ENCODE measurements around the gene XIRP1.
A peak's percentile ranks its signal among the peaks of the same experiment; 100 is the strongest.
"Not testable (repeated sequence)": the region's sequence is repeated elsewhere in the genome, so short reads cannot be mapped to it uniquely, and the experiment has no call there.

Gene XIRP1

DNA sequence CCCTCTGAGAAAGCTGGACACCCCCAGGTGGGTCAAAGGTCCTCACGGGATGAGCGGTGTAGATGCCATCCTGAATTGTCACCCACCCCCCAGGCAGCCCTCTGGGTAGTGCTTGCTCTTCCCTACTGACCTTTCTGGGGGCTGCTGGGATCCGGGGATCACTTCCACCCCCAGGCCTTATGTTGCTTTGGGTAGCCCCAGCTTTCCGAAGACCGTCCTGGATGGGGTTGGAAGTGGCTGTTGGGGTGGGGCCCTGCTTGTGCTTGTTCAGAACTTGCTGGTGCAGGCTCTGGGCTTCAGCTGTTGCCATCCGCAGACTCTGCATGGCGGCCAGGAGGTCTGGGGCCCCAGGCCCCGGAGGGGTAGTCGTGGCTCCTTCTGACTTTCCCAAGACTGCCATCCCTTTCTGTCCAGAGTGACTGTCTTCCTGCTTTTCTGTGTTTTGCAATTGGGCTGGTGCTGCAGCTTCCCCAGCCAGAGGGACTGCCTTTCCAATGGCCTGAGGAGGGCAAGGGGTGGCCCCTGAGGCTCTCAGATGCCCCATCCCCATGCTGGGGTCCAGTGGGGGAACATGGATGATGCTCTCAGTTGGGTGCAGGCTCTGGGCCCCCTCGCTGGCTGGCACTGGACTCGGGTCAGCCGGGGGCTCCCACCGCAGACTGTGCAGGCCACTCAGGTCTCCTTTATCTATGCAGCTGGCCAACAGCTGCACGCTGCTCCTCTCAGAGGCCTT is 6.3 kb downstream of the XIRP1 start:
- no peak for DNase-seq

GRCh38 chr3:39185326-39185958 is 7.0 kb downstream of the XIRP1 start:
- no peak for DNase-seq

GRCh38 chr3:39184968-39185285 is 7.5 kb downstream of the XIRP1 start:
- DNase-seq = no peak

GRCh38 chr3:39184081-39184967 is 8.1 kb downstream of the XIRP1 start:
- no peak for DNase-seq

GRCh38 chr3:39183211-39184080 is 8.9 kb downstream of the XIRP1 start:
- no peak for DNase-seq

GRCh38 chr3:39181408-39182335 is 10.7 kb downstream of the XIRP1 start:
- no peak for DNase-seq

GRCh38 chr3:39180546-39181346 is 11.6 kb downstream of the XIRP1 start:
- peak; percentile 85 for DNase-seq

GRCh38 chr3:39180183-39180545 is 12.2 kb downstream of the XIRP1 start:
- no peak for DNase-seq

DNA sequence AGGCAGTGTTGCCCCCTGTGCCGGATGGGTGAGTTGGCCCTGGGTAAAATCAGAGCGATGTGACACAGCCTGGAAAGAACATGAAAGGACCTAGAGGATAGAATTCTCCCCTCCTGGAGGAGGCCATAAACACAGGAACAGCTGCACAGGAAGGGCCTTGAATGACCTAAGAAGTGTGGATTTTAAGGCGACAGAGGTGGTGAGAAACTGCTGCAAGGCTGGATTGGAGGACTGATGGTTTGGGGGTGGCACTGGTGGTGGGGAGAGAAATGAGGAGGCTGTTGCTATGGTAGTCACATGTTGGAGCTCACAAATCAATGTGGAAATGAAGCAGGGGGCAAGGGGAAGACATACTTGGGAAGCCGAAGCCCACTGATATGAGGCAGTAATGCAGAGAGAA is 13.8 kb downstream of the XIRP1 start:
- no peak for DNase-seq

GRCh38 chr3:39177708-39178332 is 14.6 kb downstream of the XIRP1 start:
- peak; percentile 41 for DNase-seq

- no peak for DNase-seq
Observed at GRCh38 chr3:39176025-39176714, 16.2 kb downstream of the XIRP1 start.

DNA sequence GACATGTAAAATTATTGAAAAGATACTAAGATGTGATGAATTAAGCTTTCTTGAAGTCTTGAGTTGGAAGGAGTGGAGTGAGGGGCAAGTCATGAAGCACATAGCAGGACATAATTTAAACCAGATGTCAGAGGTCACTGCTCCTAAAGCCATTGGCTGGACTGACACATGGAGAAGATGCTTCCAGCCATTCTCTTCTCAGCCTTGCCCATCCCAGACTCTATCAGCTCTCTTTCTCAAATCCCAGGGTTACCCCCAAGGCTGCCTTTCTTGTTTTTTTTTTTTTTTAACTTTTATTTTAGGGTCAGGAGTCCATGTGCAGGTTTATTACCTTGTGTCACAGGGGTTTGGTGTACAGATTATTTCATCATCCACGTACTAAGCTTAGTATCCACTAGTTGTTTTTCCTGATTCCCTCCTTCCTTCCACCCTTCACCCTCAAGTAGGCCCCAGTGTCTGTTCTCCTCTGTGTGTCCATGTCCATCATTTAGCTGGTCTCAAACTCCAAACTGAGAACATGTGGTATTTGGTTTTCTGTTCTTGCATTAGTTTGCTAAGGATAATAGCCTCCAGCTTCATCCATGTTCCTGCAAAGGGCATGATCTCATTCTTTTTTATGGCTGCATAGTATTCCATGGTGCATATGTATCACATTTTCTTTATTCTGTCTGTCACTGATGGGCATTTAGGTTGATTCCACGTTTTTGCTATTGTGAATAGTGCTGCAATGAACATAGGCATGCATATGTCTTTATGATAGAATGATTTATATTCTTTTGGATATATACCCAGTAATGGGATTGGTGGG is 18.9 kb downstream of the XIRP1 start:
- no peak for DNase-seq

DNA sequence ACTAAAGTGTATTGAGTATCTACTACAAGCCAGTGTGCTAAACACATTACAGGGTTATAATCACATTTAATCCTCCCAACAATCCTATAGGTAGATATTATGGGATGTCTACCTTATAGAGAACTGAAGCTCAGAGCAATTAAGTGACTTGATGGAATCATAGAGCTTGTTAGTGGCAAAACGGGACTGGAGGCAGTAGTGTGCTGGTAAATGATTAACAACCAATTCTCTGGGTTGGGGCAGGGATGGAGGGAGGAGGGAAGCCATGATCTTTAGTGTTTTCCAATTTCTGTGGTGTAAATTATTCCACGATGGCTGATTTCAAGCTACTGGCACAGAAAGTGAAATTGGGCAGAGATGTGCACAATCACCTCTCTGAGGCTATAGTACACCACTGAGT is 20.5 kb downstream of the XIRP1 start:
- DNase-seq = no peak

DNA sequence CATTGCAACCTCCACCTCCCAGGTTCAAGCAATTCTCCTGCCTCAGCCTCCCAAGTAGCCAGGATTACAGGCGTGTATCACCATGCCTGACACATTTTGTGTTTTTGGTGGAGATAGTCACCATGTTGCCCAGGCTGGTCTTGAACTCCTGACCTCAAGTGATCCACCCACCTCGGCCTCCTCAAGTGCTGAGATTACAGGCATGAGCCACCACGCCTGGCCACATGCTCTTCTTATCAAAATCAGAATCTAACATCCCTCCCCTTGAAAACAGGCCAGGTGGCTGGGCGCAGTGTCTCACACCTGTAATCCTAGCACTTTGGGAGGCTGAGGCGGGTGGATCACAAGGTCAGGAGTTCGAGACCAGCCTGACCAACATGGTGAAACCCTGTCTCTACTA is 21.5 kb downstream of the XIRP1 start:
- not testable (repeated sequence) for DNase-seq

DNA sequence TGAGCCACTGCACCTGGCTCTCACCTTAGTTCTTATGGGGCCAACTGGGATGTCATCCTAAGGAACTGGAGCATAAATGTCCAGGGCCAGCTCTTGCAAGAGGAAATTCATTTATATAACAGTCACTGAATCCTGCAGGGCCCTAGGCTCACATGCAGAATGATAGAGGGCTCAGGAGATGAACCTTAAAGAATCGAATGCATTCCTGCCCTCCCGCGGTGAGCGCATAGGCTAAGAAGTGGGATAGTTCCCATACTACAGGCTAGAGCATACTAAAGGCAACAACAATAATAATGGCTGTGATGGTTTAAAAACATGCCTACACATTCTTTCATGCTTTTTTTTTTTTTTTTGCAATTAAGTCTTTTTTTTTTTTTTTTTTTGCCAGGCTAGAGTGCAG is 21.9 kb downstream of the XIRP1 start:
- no peak for DNase-seq

DNA sequence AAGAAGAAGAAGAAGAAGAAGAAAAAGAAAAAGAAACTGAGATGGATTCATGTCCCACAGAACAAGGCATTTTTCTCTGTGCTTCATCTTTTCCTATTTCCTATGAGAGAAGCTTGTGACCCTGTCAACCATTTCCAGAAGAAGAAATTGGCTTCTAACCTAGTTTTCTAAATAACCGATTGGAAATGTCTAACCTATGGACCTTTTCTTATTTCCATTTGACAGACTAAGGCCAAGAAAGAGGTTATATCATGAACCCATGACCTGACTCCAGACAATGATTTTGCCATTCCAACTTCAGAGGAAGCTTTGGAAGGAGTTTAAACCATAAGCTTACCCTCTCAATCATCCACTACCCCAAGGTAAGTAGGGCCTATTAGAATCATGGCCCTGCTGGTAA is 22.7 kb downstream of the XIRP1 start:
- DNase-seq = no peak

- DNase-seq = no peak
Observed at GRCh38 chr3:39168156-39168780, 24.1 kb downstream of the XIRP1 start.

DNA sequence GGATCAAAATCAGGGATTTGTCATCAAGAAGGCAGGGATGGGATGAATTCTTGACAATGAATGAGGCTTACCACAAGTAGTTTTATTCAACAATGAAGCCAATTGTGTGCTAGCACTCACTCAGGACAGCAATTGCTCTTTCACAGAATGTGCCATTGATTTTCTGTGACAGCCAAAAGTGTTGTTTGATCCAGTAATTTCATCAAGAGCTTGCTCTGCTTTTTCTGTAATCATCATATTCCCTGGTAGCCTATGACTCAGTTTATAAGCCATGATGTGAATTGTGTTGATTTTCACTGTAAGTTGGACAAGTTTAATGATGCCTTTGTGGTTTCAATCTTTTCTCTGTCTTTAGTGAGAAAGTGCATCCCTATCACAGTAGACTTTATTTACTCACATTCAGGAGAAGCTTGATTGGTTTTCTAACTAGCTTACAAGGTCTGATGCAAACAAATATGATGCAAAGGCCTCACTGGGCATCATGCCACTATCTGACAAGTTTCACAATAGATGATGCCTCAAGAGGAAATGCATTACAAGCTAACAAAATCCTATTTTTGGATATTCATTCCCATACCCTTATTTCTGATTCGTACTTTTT is 25.4 kb downstream of the XIRP1 start:
- DNase-seq = no peak

Measured in NCI-H2227 treated with DMSO at 0.1 percent for 48 hours (cell line).